Natural killer cell (primary cell): ENCODE measurements around the gene SPOCK3. TPM values are rescaled to one million over a fixed set of nuclear protein-coding genes. Genes with fewer than 3 reads are reported as not detected.

Experiments
- ATAC-seq, 3 donors: fragments of 150-1000 bp in 2 of 3; fragments of 200-7000 bp in 1 of 3; cut with Tn5 transposase; 1 replicate in 1 of 3; 2 replicates in 2 of 3; pipeline ENCODE4 v1.10.0; 2021; ENCODE audit warnings: mild to moderate bottlenecking in 2 of 3, moderate library complexity in 2 of 3
- DNase-seq, 2 donors: peaks; one replicate each; pipeline versions ENCODE4 v3.0.0 to v3.0.0-alpha.2; 2013 to 2021; ENCODE audit warnings: mixed read lengths in 1 of 2
- H3K27ac ChIP-seq: one replicate; pipeline ENCODE4 v1.5.1; 2013; ENCODE audit warnings: mild to moderate bottlenecking, low read length
- H3K27me3 ChIP-seq: one replicate; pipeline ENCODE4 v1.6.1; 2013; ENCODE audit warnings: low read length; ENCODE audit not compliant: control insufficient read depth, insufficient read depth
- H3K36me3 ChIP-seq: one replicate; pipeline ENCODE4 v1.6.1; 2013; ENCODE audit warnings: low read length; ENCODE audit not compliant: control insufficient read depth, insufficient read depth
- H3K4me1 ChIP-seq: one replicate; pipeline ENCODE4 v1.6.1; 2013; ENCODE audit warnings: low read length; ENCODE audit not compliant: control insufficient read depth, insufficient read depth
- H3K4me3 ChIP-seq: one replicate; pipeline ENCODE4 v1.5.1; 2013; ENCODE audit warnings: low read length
- H3K9me3 ChIP-seq: one replicate; pipeline ENCODE4 v1.6.1; 2013; ENCODE audit warnings: low read length; ENCODE audit not compliant: control insufficient read depth, insufficient read depth
- H3K27ac Mint-ChIP-seq, 2 donors: one replicate each; pipeline ENCODE4 v1.8.0; 2022; ENCODE audit warnings: mild to moderate bottlenecking in 2 of 2, mixed read lengths in 2 of 2, moderate library complexity in 1 of 2
- H3K27me3 Mint-ChIP-seq, 2 donors: one replicate each; pipeline ENCODE4 v1.8.0; 2022; ENCODE audit warnings: low read depth in 2 of 2, mixed read lengths in 2 of 2
- H3K36me3 Mint-ChIP-seq: one replicate; pipeline ENCODE4 v1.8.0; 2022; ENCODE audit warnings: mixed read lengths
- H3K4me1 Mint-ChIP-seq, 2 donors: one replicate each; pipeline ENCODE4 v1.8.0; 2022; ENCODE audit warnings: mixed read lengths in 2 of 2
- H3K4me3 Mint-ChIP-seq: one replicate; pipeline ENCODE4 v1.8.0; 2022; ENCODE audit warnings: mild to moderate bottlenecking, moderate library complexity, mixed read lengths
- H3K9me3 Mint-ChIP-seq, 2 donors: one replicate each; pipeline ENCODE4 v1.8.0; 2022; ENCODE audit warnings: mixed read lengths in 2 of 2
- CTCF ChIP-seq: fragments of 200-600 bp; IDR thresholded peaks from one replicate; pipeline ENCODE4 v1.8.0; 2022; ENCODE audit warnings: antibody characterized with exemption
- WGBS: methylation state at CpG from one replicate; pipeline ENCODE4 v1.1.7; 2013; ENCODE audit warnings: missing lambda C conversion rate; ENCODE audit not compliant: insufficient coverage; 5-methylcytosine and 5-hydroxymethylcytosine counted together
- intact Hi-C: fragments of 100-400 bp; cut with micrococcal nuclease; formaldehyde crosslinking; loops from one replicate; pipeline ENCODE4 v1.14.2; 2022
- total RNA-seq, 4 donors: library from RNA; stranded (reverse); fragments of 120-200 nt in 1 of 4; gene quantifications; one replicate each; pipeline versions ENCODE4 v1.2.3 to v1.2.4, GENCODE V29; 2013 to 2022

Gene SPOCK3
- total RNA-seq, 3 donors from 2014 or later (not counting 1 experiment from before 2014, with no cell fraction given): not detected

GRCh38 chr4:167168611-167169010, 65.7 kb downstream of the SPOCK3 start:
- DNase-seq: no peak
- 89% methylated on average over 2 of the region's 2 CpGs for WGBS
- Mint-ChIP-seq H3K4me3 (no peak overlapping the region), H3K27me3 (no peaks in the 10 kb centered on the region), H3K4me1 (no peaks in the 10 kb centered on the region), H3K27ac (no peak overlapping the region), H3K9me3 (peaks cover 5 to 9% of the 10 kb centered on the region in 2 donors), H3K36me3 (no peaks in the 10 kb centered on the region)
- Histone ChIP-seq H3K9me3 (peaks cover 4% of the 10 kb centered on the region), H3K4me3 (no peak overlapping the region), H3K36me3 (no peaks in the 10 kb centered on the region), H3K4me1 (no peaks in the 10 kb centered on the region), H3K27ac (no peak overlapping the region), H3K27me3 (no peaks in the 10 kb centered on the region)
- no peak for ATAC-seq
- TF ChIP-seq CTCF: no peak
- intact Hi-C loops: no loop called here

- peaks cover 18 to 34% of the 10 kb centered on the region in 2 donors for H3K9me3 Mint-ChIP-seq
- ATAC-seq: no peak
- 91% methylated on average over 4 of the region's 4 CpGs for WGBS
- no peak overlapping the region for H3K4me3 ChIP-seq
- no peak for TF ChIP-seq CTCF
- DNase-seq: no peak
- H3K36me3 ChIP-seq: no peaks in the 10 kb centered on the region
- no peaks in the 10 kb centered on the region for H3K27me3 Mint-ChIP-seq
- no peak overlapping the region for H3K27ac ChIP-seq
- intact Hi-C loops: no loop called here
- H3K27me3 ChIP-seq: no peaks in the 10 kb centered on the region
- H3K4me3 Mint-ChIP-seq: no peak overlapping the region
- H3K4me1 ChIP-seq: no peaks in the 10 kb centered on the region
- H3K9me3 ChIP-seq: peaks cover 4% of the 10 kb centered on the region
- no peak overlapping the region for H3K27ac Mint-ChIP-seq
- no peaks in the 10 kb centered on the region for H3K4me1 Mint-ChIP-seq
- no peaks in the 10 kb centered on the region for H3K36me3 Mint-ChIP-seq
These were observed 83.7 kb downstream of the SPOCK3 start for GRCh38 chr4:167150587-167150986.

GRCh38 chr4:167144605-167145004, 89.7 kb downstream of the SPOCK3 start:
- no peaks in the 10 kb centered on the region for H3K36me3 Mint-ChIP-seq
- no peak for ATAC-seq
- H3K27me3 Mint-ChIP-seq: no peaks in the 10 kb centered on the region
- Histone ChIP-seq H3K4me3 (no peak overlapping the region), H3K4me1 (no peaks in the 10 kb centered on the region), H3K27ac (no peak overlapping the region), H3K36me3 (no peaks in the 10 kb centered on the region), H3K27me3 (no peaks in the 10 kb centered on the region), H3K9me3 (no peaks in the 10 kb centered on the region)
- no peak overlapping the region for H3K4me3 Mint-ChIP-seq
- DNase-seq: no peak
- H3K4me1 Mint-ChIP-seq: no peaks in the 10 kb centered on the region
- H3K9me3 Mint-ChIP-seq: peaks cover 16 to 37% of the 10 kb centered on the region in 2 donors
- intact Hi-C loops: no loop called here
- no CpG with 5 or more reads among the region's 1 CpG for WGBS
- no peak for TF ChIP-seq CTCF
- no peak overlapping the region for H3K27ac Mint-ChIP-seq

DNA sequence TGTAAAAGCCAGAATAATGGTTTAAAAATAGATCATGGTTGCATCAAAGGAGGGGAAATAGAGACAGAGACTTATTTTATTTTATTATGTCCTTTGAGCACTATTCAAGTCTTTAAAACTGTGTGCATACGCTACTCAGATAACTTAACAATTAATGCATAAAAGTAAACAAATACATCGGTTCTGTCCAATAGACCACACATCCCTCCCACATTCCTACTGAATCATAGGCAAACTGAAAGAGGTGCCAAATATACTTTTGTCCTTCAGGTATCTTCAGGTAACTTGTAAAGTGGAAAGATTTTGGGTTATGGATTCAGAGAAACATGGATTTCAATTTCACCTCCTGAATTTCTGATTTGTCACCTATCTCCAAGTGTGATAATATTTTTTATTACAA, 91.3 kb downstream of the SPOCK3 start:
- no peaks in the 10 kb centered on the region for H3K36me3 ChIP-seq
- 85% methylated on average over 2 of the region's 2 CpGs for WGBS
- H3K4me3 ChIP-seq: no peak overlapping the region
- peaks cover 16 to 35% of the 10 kb centered on the region in 2 donors for H3K9me3 Mint-ChIP-seq
- no peak overlapping the region for H3K27ac ChIP-seq
- H3K27me3 Mint-ChIP-seq: no peaks in the 10 kb centered on the region
- no peak overlapping the region for H3K4me3 Mint-ChIP-seq
- no peaks in the 10 kb centered on the region for H3K27me3 ChIP-seq
- no peaks in the 10 kb centered on the region for H3K36me3 Mint-ChIP-seq
- no peaks in the 10 kb centered on the region for H3K9me3 ChIP-seq
- H3K4me1 Mint-ChIP-seq: no peaks in the 10 kb centered on the region
- no peak for DNase-seq
- TF ChIP-seq CTCF: no peak
- intact Hi-C loops: no loop called here
- no peak overlapping the region for H3K27ac Mint-ChIP-seq
- no peak for ATAC-seq
- no peaks in the 10 kb centered on the region for H3K4me1 ChIP-seq
